GM12865 (cell line): ENCODE results near the gene ARMC7.

Source experiments
- DNase-seq: peaks from one replicate; pipeline ENCODE4 v3.0.0; 2010; ENCODE audit warnings: low read depth
- H3K4me3 ChIP-seq: 2 replicates; pipeline ENCODE4 v1.5.1; 2011; ENCODE audit warnings: mild to moderate bottlenecking, low read depth, low read length, control low read depth
- TF ChIP-seq, protein P1 (sequence below): IDR thresholded peaks from 2 replicates; pipeline ENCODE4 v1.5.1; 2011; ENCODE audit warnings: low read length, control low read depth, low read depth, inconsistent platforms; ENCODE audit not compliant: insufficient read depth; ENCODE audit errors: missing control alignments

ARMC7 gene

DNA sequence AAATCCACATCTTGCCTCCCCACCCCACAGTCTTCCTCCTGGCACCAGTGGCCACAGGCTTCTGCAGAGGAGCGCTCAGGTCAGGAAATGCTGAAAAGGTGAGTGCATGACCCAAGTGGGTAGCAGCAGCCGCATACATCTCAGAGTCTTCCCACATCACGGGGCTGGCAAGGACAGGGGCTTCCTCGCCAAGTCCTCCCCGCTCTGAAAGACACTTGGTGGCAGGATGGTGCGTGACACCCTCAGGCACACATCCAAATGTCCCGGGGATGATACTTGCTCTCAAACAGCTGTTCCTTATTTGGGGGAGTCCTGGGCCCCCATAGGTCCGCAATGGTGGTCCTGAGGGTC is 30.8 kb upstream of the ARMC7 start:
- DNase-seq, result no peak
- H3K4me3 ChIP-seq, result no peak overlapping the region
- TF ChIP-seq, protein P1, sequence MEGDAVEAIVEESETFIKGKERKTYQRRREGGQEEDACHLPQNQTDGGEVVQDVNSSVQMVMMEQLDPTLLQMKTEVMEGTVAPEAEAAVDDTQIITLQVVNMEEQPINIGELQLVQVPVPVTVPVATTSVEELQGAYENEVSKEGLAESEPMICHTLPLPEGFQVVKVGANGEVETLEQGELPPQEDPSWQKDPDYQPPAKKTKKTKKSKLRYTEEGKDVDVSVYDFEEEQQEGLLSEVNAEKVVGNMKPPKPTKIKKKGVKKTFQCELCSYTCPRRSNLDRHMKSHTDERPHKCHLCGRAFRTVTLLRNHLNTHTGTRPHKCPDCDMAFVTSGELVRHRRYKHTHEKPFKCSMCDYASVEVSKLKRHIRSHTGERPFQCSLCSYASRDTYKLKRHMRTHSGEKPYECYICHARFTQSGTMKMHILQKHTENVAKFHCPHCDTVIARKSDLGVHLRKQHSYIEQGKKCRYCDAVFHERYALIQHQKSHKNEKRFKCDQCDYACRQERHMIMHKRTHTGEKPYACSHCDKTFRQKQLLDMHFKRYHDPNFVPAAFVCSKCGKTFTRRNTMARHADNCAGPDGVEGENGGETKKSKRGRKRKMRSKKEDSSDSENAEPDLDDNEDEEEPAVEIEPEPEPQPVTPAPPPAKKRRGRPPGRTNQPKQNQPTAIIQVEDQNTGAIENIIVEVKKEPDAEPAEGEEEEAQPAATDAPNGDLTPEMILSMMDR, result no peak

DNA sequence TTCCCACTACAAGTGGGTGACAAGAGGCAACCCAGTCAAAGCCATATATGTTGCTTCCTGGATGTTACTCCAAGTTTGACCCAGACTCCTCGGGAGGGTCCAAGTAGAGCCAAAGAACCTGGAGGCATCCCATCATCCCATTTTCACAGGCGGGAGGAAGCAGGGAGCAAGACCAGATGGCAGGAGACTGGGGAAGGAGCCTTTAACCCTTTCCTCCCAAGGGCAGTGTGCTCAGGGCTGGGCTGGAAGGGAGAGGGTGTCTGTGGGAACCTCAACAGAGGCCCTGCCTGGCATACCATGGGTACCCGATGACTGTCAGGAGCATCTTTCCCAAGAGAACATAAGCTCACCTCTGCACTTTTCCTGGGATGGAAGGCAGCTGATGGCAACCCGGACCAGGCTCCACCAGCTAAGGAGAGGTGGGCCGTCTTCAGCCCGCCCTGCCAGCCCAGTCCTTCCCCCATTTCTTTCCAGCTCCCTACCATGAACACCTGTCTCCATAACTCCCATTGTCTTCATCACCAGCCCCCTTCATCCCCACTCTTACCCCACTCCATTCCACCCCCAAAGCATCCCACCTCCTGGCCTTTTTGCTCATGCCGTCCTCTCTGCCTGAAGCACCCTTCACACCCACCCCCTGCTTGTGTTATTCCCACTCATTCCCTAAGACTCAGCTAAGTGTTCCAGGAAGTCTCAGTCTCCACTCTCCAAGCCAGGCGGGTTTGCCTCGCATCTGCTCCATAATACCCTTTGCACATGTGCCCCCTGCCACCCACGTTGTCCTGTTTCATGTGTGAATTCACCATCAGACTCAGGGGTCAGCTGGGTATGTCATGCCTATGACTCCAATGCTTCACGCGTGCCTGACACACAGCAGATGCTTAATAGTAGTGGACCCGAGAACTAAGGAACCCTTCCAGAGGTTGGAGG is 27.9 kb upstream of the ARMC7 start:
- DNase-seq, result no peak
- TF ChIP-seq, protein P1, result no peak
- no peak overlapping the region for H3K4me3 ChIP-seq

DNA sequence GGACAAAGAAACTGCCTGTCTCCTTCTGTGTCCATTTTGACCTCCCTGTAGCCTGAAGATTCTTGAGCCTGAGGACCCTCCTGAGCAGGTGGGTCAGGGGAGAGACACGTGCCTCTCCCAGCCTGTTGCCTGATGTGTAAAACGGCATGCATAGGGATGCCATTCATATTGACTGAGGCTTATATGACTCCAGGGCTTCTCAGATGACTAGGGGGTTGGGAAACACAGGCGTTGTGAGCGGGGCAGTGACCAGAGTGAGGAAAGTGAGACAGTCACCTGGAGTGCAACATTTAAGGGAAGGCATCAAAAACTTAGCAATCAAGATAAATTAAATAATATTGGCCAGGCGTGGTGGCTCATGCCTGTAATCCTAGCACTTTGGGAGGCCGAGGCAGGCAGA is 27.1 kb upstream of the ARMC7 start:
- TF ChIP-seq, protein P1, result no peak
- no peak for DNase-seq
- no peak overlapping the region for H3K4me3 ChIP-seq

DNA sequence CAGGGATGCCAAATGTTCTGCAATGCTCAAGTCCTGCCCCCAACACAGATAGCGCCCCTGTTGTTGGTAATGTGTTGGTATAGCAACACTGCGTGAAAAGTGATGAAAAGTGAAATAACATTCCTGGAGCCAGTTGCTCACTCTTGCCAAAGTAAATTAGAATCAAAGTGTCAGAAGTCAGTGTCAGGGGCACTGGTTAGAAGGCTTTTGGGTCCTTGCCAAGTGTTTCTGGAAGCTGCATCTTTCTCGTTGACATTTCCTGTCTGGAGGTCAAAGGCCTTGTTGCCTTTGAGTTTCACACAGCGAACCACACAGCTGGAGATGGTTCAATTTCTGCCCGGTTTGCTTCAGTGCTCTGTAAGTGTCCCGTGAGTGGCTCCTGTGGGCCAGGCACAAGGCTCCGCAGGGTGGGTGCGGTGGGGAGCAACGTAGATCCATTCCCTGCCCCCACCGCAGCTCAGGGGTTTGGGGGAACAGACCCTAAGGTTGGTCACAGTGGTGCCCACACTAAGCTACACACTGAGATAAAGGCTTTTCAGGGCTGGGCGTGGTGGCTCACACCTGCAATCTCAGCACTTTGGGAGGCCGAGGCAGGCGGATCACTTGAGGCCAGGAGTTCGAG is 25.6 kb upstream of the ARMC7 start:
- no peak for DNase-seq
- no peak overlapping the region for H3K4me3 ChIP-seq
- TF ChIP-seq, protein P1, result no peak

DNA sequence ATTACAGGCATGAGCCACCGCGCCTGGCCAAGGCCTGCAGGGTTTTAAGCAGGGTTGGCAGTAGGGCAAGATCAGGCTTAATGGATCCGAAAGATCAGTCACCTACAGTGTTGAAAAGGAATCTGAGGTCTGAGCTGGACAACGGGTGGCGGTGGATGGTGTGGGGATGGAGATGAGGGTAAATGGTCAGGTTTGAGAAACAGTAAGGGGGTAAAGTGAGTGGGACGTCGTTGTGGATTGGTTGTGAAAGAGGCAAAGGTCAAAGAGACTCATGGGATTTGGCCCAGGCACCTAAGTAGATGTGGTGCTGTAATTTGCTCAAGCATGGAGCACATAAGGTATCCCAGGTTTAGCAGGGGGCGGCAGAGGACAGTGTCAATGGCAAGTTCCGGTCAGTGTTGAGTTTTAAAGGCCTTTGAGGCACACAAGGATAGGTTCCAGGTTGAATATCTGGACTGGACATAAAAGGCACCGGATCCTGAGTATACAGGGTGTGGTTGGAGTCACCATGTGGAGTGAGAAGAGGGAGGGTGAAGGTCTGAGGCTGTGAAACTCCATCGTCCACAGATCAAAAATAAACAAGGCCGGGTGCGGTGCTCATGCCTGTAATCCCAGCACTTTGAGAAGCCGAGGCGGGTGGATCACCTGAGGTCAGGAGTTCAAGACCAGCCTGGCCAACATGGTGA is 23.1 kb upstream of the ARMC7 start:
- no peak overlapping the region for H3K4me3 ChIP-seq
- no peak for DNase-seq
- TF ChIP-seq, protein P1, result no peak

DNA sequence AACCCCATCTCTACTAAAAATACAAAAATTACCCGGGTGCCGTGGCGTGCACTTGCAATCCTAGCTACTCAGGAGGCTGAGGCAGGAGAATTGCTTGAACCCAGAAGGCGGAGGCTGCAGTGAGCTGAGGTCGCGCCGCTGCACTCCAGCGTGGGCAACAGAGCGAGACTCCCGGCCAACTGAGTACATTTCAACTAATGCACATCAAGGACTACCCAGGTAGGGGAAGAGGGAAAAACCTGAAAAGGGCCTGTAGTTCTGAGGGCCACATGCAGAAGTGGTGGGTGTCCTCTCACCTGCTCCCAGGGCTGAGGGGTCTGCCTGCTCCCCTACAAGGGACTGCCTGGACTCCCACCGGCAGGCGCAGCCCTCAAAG is 22.6 kb upstream of the ARMC7 start:
- TF ChIP-seq, protein P1, result no peak
- no peak for DNase-seq
- peak overlapping the region; percentile 49 for H3K4me3 ChIP-seq
